GM18517 (cell line): ENCODE data around the gene CTDSPL.
"Not testable (repeated sequence)": the region's sequence is repeated elsewhere in the genome, so short reads cannot be mapped to it uniquely, and the experiment has no call there.

ENCODE experiments used
- ATAC-seq: cut with Tn5 transposase; IDR thresholded peaks from one replicate; pipeline ENCODE4 v1.9.1; 2021; ENCODE audit warnings: mild to moderate bottlenecking, moderate library complexity; ENCODE audit not compliant: unreplicated experiment

The CTDSPL gene

GRCh38 chr3:37985637-37986320, 124.1 kb downstream of the CTDSPL start:
- ATAC-seq = no peak

GRCh38 chr3:37986479-37987314, 125.0 kb downstream of the CTDSPL start:
- ATAC-seq = no peak

GRCh38 chr3:37987315-37987697, 125.6 kb downstream of the CTDSPL start:
- no peak for ATAC-seq

- ATAC-seq = no peak
These were observed 126.1 kb downstream of the CTDSPL start for GRCh38 chr3:37987751-37988179.

- ATAC-seq = not testable (repeated sequence)
These were observed 126.7 kb downstream of the CTDSPL start for GRCh38 chr3:37988376-37988775.

GRCh38 chr3:37988931-37989525, 127.3 kb downstream of the CTDSPL start:
- no peak for ATAC-seq

GRCh38 chr3:37989821-37990480, 128.3 kb downstream of the CTDSPL start:
- ATAC-seq = no peak

GRCh38 chr3:37990527-37990926, 128.8 kb downstream of the CTDSPL start, which contains the start of gene VILL:
VILL (plus strand) TSS chr3:37990786; CDS start chr3:37993673, 2,887 bp downstream.
- no peak for ATAC-seq

GRCh38 chr3:37991109-37991508, 129.4 kb downstream of the CTDSPL start:
- no peak for ATAC-seq

- ATAC-seq = no peak
These were observed 130.1 kb downstream of the CTDSPL start for GRCh38 chr3:37991823-37992222.

- no peak for ATAC-seq
These were observed 130.8 kb downstream of the CTDSPL start for GRCh38 chr3:37992271-37993066.

GRCh38 chr3:37993067-37993455, 131.4 kb downstream of the CTDSPL start:
- no peak for ATAC-seq

- ATAC-seq = no peak
These were observed 131.8 kb downstream of the CTDSPL start for GRCh38 chr3:37993460-37993819.

GRCh38 chr3:37993820-37994638, 132.3 kb downstream of the CTDSPL start:
- ATAC-seq = peak; percentile 42

- ATAC-seq = no peak
These were observed 132.9 kb downstream of the CTDSPL start for GRCh38 chr3:37994639-37994972.

GRCh38 chr3:37995652-37996641, 134.3 kb downstream of the CTDSPL start:
- no peak for ATAC-seq

- ATAC-seq = peak; percentile 68
These were observed 135.2 kb downstream of the CTDSPL start for GRCh38 chr3:37996785-37997301.

GRCh38 chr3:37997342-37997741, 135.7 kb downstream of the CTDSPL start:
- ATAC-seq = no peak
